Esophagus squamous epithelium (tissue), 4 donors: ENCODE data around the gene LINGO3.

Experiments used
- CTCF ChIP-seq, 6 experiments: fragments of 450-650 bp in 4 of 6; fragments of 200-600 bp in 2 of 6; sonication (generic) in 2 of 6; IDR thresholded peaks; one replicate each; pipeline ENCODE4 v1.5.1; 2016 to 2019; ENCODE audit warnings: antibody characterized with exemption in 6 of 6, mild to moderate bottlenecking in 4 of 6, moderate library complexity in 4 of 6
- POLR2A ChIP-seq, 4 donors: fragments of 450-650 bp; IDR thresholded peaks; one replicate each; pipeline ENCODE4 v1.6.1; 2017; ENCODE audit warnings: antibody characterized with exemption in 4 of 4, mild to moderate bottlenecking in 4 of 4, moderate library complexity in 3 of 4

- TF ChIP-seq CTCF (IDR thresholded peaks at IDR 0.05), result no peak
- TF ChIP-seq POLR2A (IDR thresholded peaks at IDR 0.05), result no peak
These were observed 25.3 kb upstream of the LINGO3 start for GRCh38 chr19:2333027-2333806.
